GM13976 (cell line): Measurements from ENCODE around the gene DHX58.

Experiments
- DNase-seq: peaks from one replicate; pipeline ENCODE4 v3.0.0; 2012; ENCODE audit warnings: low spot score
- in situ Hi-C: fragments of 300-500 bp; cut with MboI; formaldehyde crosslinking; loops from one replicate; pipeline ENCODE4 v1.12.0; 2022; ENCODE audit warnings: low sequenced_read_pairs, mixed read lengths, inconsistent platforms; ENCODE audit not compliant: unreplicated experiment
- TF ChIP-seq, protein P1 (sequence below): IDR thresholded peaks from 2 replicates; pipeline ENCODE4 v1.5.1; 2012; ENCODE audit warnings: borderline replicate concordance, mild to moderate bottlenecking; ENCODE audit not compliant: insufficient read depth; ENCODE audit errors: extremely low read depth, missing control alignments, control extremely low read depth

The DHX58 gene

DNA sequence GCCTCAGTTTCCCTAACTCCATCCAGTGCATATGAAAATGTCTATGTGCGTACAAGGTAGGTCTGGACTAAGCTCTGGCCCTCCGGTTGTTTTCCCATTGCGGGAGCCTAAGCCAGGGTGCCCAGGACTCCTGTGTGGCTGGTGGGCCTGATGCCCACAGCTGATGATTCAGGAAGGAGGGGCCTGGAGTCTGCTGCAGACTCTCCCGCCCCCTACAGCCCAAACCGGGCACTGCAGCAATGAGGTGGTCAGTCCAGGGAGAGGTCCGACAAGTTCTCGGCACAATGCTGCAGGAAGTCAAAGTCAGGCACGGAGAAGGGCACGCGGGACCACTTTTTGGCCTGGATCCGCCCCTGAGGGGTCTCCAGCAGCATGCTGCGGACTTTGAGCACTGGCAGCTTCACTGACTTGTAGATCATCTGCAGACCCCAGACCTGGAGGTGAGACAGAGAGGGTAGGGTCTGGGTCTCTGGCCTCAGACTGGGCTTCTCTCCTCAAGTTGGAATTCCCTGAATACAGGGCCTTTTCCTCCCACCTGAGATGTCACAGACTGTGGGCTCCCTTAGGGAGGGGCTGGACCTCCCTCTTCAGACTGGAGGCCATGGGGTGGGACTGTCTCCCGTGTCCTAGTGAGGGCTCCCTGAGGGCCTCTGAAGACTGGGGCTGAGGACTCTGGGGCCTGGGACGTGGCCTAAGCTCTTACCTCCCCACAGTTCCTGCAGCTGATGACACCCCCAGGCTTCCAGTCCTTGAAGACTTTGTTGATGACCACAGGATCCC lies 10.8 kb downstream of the DHX58 start:
- DNase-seq: peak; percentile 83
- in situ Hi-C loops: loop anchor here (10.0 kb wide), 1 partner anchor 77 kb away; the partner anchor contains the start of gene NKIRAS2
- TF ChIP-seq, protein P1, sequence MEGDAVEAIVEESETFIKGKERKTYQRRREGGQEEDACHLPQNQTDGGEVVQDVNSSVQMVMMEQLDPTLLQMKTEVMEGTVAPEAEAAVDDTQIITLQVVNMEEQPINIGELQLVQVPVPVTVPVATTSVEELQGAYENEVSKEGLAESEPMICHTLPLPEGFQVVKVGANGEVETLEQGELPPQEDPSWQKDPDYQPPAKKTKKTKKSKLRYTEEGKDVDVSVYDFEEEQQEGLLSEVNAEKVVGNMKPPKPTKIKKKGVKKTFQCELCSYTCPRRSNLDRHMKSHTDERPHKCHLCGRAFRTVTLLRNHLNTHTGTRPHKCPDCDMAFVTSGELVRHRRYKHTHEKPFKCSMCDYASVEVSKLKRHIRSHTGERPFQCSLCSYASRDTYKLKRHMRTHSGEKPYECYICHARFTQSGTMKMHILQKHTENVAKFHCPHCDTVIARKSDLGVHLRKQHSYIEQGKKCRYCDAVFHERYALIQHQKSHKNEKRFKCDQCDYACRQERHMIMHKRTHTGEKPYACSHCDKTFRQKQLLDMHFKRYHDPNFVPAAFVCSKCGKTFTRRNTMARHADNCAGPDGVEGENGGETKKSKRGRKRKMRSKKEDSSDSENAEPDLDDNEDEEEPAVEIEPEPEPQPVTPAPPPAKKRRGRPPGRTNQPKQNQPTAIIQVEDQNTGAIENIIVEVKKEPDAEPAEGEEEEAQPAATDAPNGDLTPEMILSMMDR: peak; percentile 84

DNA sequence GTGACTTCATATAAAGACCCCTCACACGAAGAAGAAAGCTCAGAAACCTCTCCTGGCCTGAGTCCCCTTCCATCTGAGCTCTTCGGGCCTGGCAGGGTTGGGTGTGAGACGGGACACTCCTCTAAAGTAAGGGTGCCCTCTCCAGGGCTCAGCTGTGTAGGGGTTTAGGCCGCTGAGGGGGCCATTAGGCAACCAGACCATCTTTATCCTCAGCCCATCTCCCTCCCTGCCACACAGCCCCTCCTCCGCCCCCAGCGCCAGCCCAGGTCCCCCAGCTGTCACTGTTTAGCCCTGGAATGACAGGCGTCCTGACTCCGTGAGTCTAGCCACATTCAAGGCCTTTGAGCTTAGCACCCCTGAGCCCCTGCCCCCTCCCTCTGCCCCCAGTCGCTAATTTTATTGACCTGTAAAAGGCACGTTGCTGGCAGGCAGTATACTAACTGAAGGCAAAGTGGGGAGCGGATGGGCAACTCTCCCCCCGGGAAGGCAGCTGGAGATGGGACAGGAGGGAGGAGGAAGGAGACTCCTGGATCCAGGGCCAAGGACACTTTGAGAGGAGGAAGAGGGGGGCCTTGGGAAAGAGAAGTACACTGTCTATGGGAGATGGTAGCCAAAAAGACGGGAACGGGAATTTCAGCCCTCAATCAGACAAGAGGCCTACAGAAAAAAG lies 13.6 kb downstream of the DHX58 start:
- in situ Hi-C loops: no loop called here
- TF ChIP-seq, protein P1: no peak

DNA sequence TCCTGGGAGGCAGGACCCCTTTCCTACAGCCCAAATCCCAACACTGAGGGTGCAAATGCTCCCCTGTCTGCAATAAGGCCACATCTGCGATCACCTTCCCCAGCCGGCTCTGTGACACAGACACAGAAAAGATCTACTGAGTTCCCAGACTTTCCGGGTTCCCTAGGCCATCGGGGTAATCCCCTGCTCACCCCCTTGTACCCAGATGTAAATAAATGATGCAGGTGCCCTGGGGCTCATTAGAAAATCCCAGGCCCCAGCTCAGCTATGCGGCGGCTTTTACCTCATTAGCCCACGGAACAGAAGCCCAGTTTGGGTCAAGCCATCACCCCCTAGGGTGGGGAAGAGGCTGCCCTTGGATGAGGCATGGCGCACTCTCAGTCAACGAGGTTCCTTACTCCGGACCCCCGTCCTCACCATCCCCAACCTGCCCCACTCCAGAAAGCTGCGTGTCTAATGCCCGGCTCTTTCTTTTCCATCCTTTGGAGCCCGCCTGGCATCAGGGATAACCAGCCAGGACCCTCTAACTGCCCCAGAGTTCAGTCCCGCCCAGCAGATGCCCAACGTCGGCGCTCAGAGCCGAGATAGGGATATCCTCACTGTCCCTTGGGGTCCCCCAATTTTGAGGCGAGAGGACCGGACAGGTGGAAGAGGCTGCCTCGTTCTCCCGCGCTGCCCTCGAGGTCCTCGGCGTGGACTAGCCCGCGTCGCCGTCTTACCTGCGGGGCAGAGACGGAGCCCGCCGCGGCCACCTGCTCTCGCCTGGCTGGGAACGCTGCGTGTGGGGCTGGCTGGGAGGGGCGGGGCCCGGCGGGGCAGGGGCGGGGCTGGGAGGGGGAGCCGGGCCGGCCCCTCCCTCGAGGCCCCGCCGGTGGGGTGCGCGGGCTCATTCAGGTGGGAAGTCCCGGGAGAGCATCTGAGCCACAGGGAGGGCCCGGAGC lies 14.6 kb downstream of the DHX58 start, which contains the start of gene ZNF385C:
TSS of gene ZNF385C (minus strand) at position 783 of the 941 bp plus-strand sequence. CDS start 35,417 bp downstream, outside the sequence.
- TF ChIP-seq, protein P1: no peak
- DNase-seq: peak; percentile 78
- in situ Hi-C loops: no loop called here

More for the DNA sequence above, 13.6 kb downstream of the DHX58 start:
- DNase-seq: no peak

DNA sequence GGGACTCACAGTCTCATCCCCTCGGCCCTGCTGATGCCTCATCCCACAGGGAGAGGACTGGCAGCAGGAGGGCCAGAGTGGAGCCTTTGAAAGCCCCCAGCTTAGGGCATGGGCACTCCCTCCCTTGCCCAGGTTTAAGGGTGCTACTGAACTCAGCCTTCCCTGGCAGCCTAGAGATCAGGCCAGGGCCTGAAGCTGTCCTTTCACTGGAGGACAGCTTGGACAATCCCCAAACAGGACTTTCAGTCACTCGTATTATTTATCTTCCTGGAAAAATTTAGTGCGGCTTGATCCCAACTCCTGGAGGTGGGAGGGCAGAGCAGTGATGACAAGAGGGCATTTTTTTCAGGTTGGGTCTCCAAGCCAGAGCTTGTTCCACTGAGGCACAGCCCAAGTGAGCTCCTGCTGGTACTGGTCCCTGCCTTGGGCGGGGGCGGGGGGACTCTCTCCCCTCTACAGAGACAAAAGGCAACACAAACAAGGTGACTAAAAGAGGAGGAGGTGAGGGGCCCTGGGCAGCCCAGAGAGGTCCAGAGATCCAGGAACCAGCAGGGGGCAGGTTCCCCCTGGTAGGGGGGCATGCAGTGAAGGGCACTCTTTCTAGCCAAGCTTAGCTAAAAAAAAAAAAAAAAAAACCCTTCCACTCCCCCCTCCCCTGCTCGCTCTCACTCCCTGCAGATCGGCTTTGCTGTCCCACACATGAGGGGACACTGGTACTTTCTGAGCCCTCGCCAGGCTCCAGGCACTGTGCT lies 16.0 kb downstream of the DHX58 start:
- in situ Hi-C loops: no loop called here
- DNase-seq: no peak
- TF ChIP-seq, protein P1: no peak

DNA sequence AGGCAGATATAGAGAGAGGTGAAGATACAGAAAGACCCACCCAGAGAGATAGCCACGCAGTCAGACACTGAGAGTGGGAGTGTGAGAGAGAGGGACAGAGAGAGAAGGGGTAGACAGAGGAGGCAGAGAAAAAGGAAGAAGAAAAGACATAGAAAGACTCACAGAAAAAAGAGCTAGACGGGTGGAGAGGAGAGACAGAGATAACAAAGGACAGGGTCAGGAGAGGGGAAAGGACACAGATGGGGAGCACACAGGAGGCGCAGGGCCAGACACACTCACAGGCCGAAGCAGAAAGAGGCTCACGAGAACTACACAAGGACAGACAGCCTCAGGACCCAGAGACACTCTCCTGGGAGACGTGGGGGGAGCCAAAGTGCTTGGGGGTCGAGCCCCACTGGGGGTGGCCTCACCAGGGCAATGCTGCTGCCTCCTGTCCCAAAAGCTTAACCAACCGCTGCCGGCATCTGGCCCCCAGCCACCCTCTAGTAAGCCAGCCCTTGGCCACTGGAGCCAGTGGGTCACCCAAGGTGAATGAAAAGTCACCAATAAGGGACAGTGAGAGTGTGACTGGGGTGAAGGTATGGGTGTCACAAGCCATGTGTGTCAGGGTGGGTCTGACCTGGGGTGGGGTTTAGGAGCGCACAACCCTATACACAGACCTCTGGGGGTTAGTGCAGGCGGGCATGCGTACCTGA lies 18.0 kb downstream of the DHX58 start:
- TF ChIP-seq, protein P1: no peak
- no peak for DNase-seq
- in situ Hi-C loops: no loop called here
